Measurements from ENCODE around the gene SERPINE2.

GRCh38 chr2:224069172-224069571 is 30.1 kb upstream of the SERPINE2 start:
- TF ChIP-seq CTCF (IDR thresholded peaks at IDR 0.05): no peak
- TF ChIP-seq POLR2A (IDR thresholded peaks at IDR 0.05): no peak
- TF ChIP-seq EP300 (IDR thresholded peaks at IDR 0.05): no peak

Measured in ovary (tissue), 3 donors.